Measurements from ENCODE around the gene ROBO2.

ROBO2 gene

GRCh38 chr3:77001062-77001701, 38.7 kb upstream of the ROBO2 start:
- Histone ChIP-seq H3K4me3 (ENCODE audit: low read depth, low read length) (no peak overlapping the region), H3K36me3 (replicated peaks) (no peaks in the 10 kb centered on the region), H3K27me3 (replicated peaks) (no peaks in the 10 kb centered on the region), H3K27ac (no peak overlapping the region)
- in situ Hi-C loops (cut with HindIII; ENCODE audit: low pct_ligation_motif_present, low sequenced_read_pairs) = no loop called here
- DNase-seq = no peak
- no peak for TF ChIP-seq CTCF (IDR thresholded peaks at IDR 0.05; ENCODE audit: low read depth, low read length, missing control alignments)

- no peaks in the 10 kb centered on the region for H3K36me3 ChIP-seq (replicated peaks)
- no peak for DNase-seq
- H3K4me3 ChIP-seq (ENCODE audit: low read depth, low read length) = no peak overlapping the region
- H3K27ac ChIP-seq = no peak overlapping the region
- H3K27me3 ChIP-seq (replicated peaks) = no peaks in the 10 kb centered on the region
- no peak for TF ChIP-seq CTCF (IDR thresholded peaks at IDR 0.05; ENCODE audit: low read depth, low read length, missing control alignments)
- in situ Hi-C loops (cut with HindIII; ENCODE audit: low pct_ligation_motif_present, low sequenced_read_pairs) = no loop called here
Measured at GRCh38 chr3:77014226-77014625, 25.7 kb upstream of the ROBO2 start.

GRCh38 chr3:77025471-77025870, 14.4 kb upstream of the ROBO2 start:
- in situ Hi-C loops (cut with HindIII; ENCODE audit: low pct_ligation_motif_present, low sequenced_read_pairs) = no loop called here
- Histone ChIP-seq H3K27me3 (replicated peaks) (no peaks in the 10 kb centered on the region), H3K36me3 (replicated peaks) (no peaks in the 10 kb centered on the region), H3K4me3 (ENCODE audit: low read depth, low read length) (no peak overlapping the region), H3K27ac (no peak overlapping the region)
- DNase-seq = no peak
- no peak for TF ChIP-seq CTCF (IDR thresholded peaks at IDR 0.05; ENCODE audit: low read depth, low read length, missing control alignments)

- no peak for DNase-seq
- H3K27ac ChIP-seq = no peak overlapping the region
- H3K4me3 ChIP-seq (ENCODE audit: low read depth, low read length) = no peak overlapping the region
- no peaks in the 10 kb centered on the region for H3K27me3 ChIP-seq (replicated peaks)
- no peaks in the 10 kb centered on the region for H3K36me3 ChIP-seq (replicated peaks)
- no peak for TF ChIP-seq CTCF (IDR thresholded peaks at IDR 0.05; ENCODE audit: low read depth, low read length, missing control alignments)
- in situ Hi-C loops (cut with HindIII; ENCODE audit: low pct_ligation_motif_present, low sequenced_read_pairs) = no loop called here
Measured at GRCh38 chr3:77026904-77027634, 12.8 kb upstream of the ROBO2 start.

- Histone ChIP-seq H3K36me3 (replicated peaks) (no peaks in the 10 kb centered on the region), H3K27me3 (replicated peaks) (no peaks in the 10 kb centered on the region), H3K4me3 (ENCODE audit: low read depth, low read length) (no peak overlapping the region), H3K27ac (no peak overlapping the region)
- in situ Hi-C loops (cut with HindIII; ENCODE audit: low pct_ligation_motif_present, low sequenced_read_pairs) = no loop called here
- no peak for DNase-seq
- TF ChIP-seq CTCF (IDR thresholded peaks at IDR 0.05; ENCODE audit: low read depth, low read length, missing control alignments) = no peak
Measured at GRCh38 chr3:77028005-77028404, 11.9 kb upstream of the ROBO2 start.
